Gastrocnemius medialis (tissue), 4 donors: Measurements from ENCODE around the gene RNU7-1.

ENCODE experiments used
- POLR2A ChIP-seq, 2 donors: fragments of 450-650 bp; IDR thresholded peaks; one replicate each; pipeline ENCODE4 v1.6.1; 2017; ENCODE audit warnings: antibody characterized with exemption in 2 of 2, mild to moderate bottlenecking in 2 of 2, moderate library complexity in 2 of 2
- TF ChIP-seq, protein P1 (sequence below), 5 experiments: fragments of 450-650 bp in 3 of 5; fragments of 200-600 bp in 2 of 5; sonication (generic) in 2 of 5; IDR thresholded peaks in 4 of 5; conservative IDR thresholded peaks in 1 of 5; 1 replicate in 4 of 5; 2 replicates in 1 of 5; pipeline ENCODE4 v1.5.1; 2016 to 2019; ENCODE audit warnings: antibody characterized with exemption in 5 of 5, mild to moderate bottlenecking in 3 of 5, moderate library complexity in 3 of 5

DNA sequence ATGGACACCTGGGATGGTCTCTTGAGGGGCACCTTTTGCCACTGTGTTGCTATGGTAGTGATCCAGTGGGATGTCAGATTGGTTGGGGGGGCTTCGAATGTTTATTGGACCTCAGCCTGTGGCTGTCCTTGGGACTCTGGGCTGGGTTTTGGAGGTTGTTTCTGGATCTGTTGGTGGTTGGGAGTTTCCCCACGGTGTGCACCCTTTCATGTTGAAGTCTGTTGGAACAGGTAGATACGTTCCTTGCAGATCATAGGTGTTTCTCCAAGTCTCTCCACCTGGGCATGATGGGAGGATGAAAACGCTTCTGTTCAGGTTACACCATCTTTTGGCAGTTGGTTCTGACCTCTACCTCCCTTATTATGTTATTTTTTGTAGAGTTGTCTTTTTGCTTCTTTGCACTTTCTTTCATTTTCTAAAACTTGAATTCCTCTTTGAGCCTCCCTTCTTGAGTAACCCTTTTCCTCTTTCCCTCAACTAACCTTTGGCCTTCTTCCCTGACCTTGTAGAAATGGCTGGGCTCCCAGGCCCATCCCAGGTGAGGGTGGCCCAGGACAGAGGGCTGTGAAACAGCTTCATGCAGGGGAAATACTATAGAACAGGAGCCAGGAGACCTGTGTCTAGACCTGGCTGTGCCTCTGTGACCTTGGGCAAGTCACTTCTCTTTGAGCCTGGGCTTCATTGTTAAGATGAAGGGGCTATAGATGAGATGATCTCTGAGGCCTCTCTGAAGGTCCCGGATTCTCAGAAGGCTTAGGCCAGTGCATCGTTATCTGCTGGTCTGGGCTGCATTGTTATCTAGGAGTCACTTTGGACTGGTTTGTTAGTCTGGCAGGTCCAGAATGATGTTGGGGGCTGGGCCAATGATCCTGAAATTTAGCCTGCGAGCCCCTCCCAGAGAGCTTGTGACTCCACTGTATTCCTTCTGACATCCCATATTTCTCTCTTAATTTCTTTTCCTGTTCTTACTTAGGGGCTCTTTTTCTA lies 13.9 kb upstream of the RNU7-1 start:
- TF ChIP-seq, protein P1, sequence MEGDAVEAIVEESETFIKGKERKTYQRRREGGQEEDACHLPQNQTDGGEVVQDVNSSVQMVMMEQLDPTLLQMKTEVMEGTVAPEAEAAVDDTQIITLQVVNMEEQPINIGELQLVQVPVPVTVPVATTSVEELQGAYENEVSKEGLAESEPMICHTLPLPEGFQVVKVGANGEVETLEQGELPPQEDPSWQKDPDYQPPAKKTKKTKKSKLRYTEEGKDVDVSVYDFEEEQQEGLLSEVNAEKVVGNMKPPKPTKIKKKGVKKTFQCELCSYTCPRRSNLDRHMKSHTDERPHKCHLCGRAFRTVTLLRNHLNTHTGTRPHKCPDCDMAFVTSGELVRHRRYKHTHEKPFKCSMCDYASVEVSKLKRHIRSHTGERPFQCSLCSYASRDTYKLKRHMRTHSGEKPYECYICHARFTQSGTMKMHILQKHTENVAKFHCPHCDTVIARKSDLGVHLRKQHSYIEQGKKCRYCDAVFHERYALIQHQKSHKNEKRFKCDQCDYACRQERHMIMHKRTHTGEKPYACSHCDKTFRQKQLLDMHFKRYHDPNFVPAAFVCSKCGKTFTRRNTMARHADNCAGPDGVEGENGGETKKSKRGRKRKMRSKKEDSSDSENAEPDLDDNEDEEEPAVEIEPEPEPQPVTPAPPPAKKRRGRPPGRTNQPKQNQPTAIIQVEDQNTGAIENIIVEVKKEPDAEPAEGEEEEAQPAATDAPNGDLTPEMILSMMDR (IDR thresholded peaks at IDR 0.05 in 4 of 5, conservative IDR thresholded peaks at IDR 0.05 in 1 of 5): no peak
- TF ChIP-seq POLR2A (IDR thresholded peaks at IDR 0.05): no peak
